Measurements from ENCODE around the gene ACOT9. TPM values are rescaled to one million over a fixed set of nuclear protein-coding genes. Genes with fewer than 3 reads are reported as not detected.
A peak's percentile ranks its signal among the peaks of the same experiment; 100 is the strongest.

ACOT9 gene
- polyA plus RNA-seq, 2 of the 4 experiments (the other 2 are of a cell fraction) = 87.0 to 110 TPM

GRCh38 chrX:23667239-23668177 is 75.6 kb downstream of the ACOT9 start, which contains the start of gene PRDX4:
PRDX4 (plus strand) TSS chrX:23667493; CDS start chrX:23667571, 78 bp downstream.
- ATAC-seq (peak; percentile 87 to 93), FAIRE-seq (peak; percentile 63), DNase-seq (ENCODE audit: low read depth in 1 of 2, low spot score in 1 of 2) (peak; percentile 63 to 94)
- H3K4me3 ChIP-seq = peak within 1 kb of the TSS; percentile 81
- POLR2A ChIA-PET = no interaction called here
- under 1% methylated on average over 20 of the region's 73 CpGs for WGBS (ENCODE audit: missing lambda C conversion rate)
- H3K4me1 ChIP-seq = peaks cover 6% of the 10 kb centered on the region
- CTCF ChIA-PET = interaction anchor here (0.6 to 1.3 kb wide), 2 partner anchors 15 to 1034 kb away, joined by 3 read pairs; no protein-coding TSS in a partner anchor
- H3K27ac ChIP-seq = peak within 1 kb of the TSS; percentile 93 to 97
- H3K4me2 ChIP-seq = peak within 1 kb of the TSS; percentile 84
- H3K9me3 ChIP-seq = no peaks in the 10 kb centered on the region
- TF ChIP-seq HMGXB4 (CRISPR knock-in tag; IDR thresholded peaks at IDR 0.05; ENCODE audit: borderline replicate concordance) (no peak), RFX5 (IDR thresholded peaks at IDR 0.05) (no peak), ELK1 (IDR thresholded peaks at IDR 0.05; ENCODE audit: low read depth, low read length) (no peak), RNF2 (IDR thresholded peaks at IDR 0.05; ENCODE audit: borderline replicate concordance, low read depth) (no peak), GATA3 (IDR thresholded peaks at IDR 0.05; ENCODE audit: borderline replicate concordance) (no peak), CEBPB (IDR thresholded peaks at IDR 0.05) (peak; percentile 58 to 88; a peak in 3 of 4 replicates), ZFP36 (IDR thresholded peaks at IDR 0.05; ENCODE audit: borderline replicate concordance, partially characterized antibody) (no peak), MAZ (IDR thresholded peaks at IDR 0.05; ENCODE audit: borderline replicate concordance, low read depth, low read length) (no peak), E2F6 (IDR thresholded peaks at IDR 0.05; ENCODE audit: borderline replicate concordance, low read depth) (peak; percentile 90), CHD4 (IDR thresholded peaks at IDR 0.05; ENCODE audit: borderline replicate concordance) (no peak), HOXA7 (CRISPR knock-in tag; IDR thresholded peaks at IDR 0.05) (no peak), NFE2L2 (conservative IDR thresholded peaks at IDR 0.05; ENCODE audit: low read length) (no peak), POLR2A (IDR thresholded peaks at IDR 0.05; ENCODE audit: low read length) (peak; percentile 80), ZNF302 (CRISPR knock-in tag; IDR thresholded peaks at IDR 0.05) (no peak), TP53 (CRISPR knock-in tag; IDR thresholded peaks at IDR 0.05) (no peak), EHMT2 (IDR thresholded peaks at IDR 0.05; ENCODE audit: low read depth) (no peak), PBX3 (IDR thresholded peaks at IDR 0.05) (no peak), TFCP2L1 (CRISPR knock-in tag; IDR thresholded peaks at IDR 0.05) (no peak), HES2 (IDR thresholded peaks at IDR 0.05) (no peak), CBX8 (IDR thresholded peaks at IDR 0.05) (no peak), EHF (CRISPR knock-in tag; IDR thresholded peaks at IDR 0.05) (no peak), HOXB5 (CRISPR knock-in tag; IDR thresholded peaks at IDR 0.05) (no peak), ZC3H11A (IDR thresholded peaks at IDR 0.05) (no peak), POLR2AphosphoS2 (conservative IDR thresholded peaks at IDR 0.05; ENCODE audit: low read length) (no peak), CHD2 (IDR thresholded peaks at IDR 0.05; ENCODE audit: low read length, partially characterized antibody) (peak; percentile 87), FOXS1 (CRISPR knock-in tag; IDR thresholded peaks at IDR 0.05) (no peak), CBX2 (IDR thresholded peaks at IDR 0.05; ENCODE audit: borderline replicate concordance, low read depth) (no peak), EP300 (IDR thresholded peaks at IDR 0.05) (no peak), JUN (IDR thresholded peaks at IDR 0.05) (peak; percentile 65 to 84; a peak in 4 of 5 replicates), FOSB (CRISPR knock-in tag; IDR thresholded peaks at IDR 0.05) (no peak), NR3C1 (IDR thresholded peaks at IDR 0.05) (no peak), CTCF (IDR thresholded peaks at IDR 0.05) (no peak), HDAC2 (IDR thresholded peaks at IDR 0.05) (no peak), RCOR1 (IDR thresholded peaks at IDR 0.05; ENCODE audit: low read depth, low read length) (no peak), KDM5A (IDR thresholded peaks at IDR 0.05) (no peak), RAD21 (conservative IDR thresholded peaks at IDR 0.05 in 1 of 2, IDR thresholded peaks at IDR 0.05 in 1 of 2) (0 out of 5 replicates have a peak, but pooled peaks of 1 of the 2 experiments have one; percentile 15)
